ENCODE results near the gene GPC6. TPM values are rescaled to one million over a fixed set of nuclear protein-coding genes. Genes with fewer than 3 reads are reported as not detected.
"Not testable (repeated sequence)": the region's sequence is repeated elsewhere in the genome, so short reads cannot be mapped to it uniquely, and the experiment has no call there.

Gene GPC6
- total RNA-seq, 2 donors from 2014 or later: 1.6 to 4.0 TPM

DNA sequence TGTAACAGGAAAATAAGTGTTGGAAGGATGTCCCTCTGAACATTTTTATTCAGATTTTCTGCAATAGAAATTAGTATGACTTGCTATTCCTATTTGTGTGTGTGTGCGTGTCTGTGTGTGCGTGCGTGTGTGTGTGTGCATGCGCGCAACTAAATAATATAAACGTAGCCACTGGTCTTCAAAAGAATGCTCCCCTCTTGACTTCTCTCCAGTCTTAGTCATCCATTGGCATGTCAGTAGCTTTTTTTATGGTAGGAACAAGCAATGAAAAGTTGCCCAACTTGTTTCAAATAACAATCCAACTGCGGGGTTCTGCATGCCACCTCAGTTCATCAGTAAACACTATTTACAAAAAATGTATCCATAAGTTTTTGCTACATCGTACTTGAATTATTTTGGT, 249.6 kb downstream of the GPC6 start:
- DNase-seq (no peak), ATAC-seq (no peak)
- no peak overlapping the region for H3K27ac ChIP-seq
- TF ChIP-seq, protein P1, sequence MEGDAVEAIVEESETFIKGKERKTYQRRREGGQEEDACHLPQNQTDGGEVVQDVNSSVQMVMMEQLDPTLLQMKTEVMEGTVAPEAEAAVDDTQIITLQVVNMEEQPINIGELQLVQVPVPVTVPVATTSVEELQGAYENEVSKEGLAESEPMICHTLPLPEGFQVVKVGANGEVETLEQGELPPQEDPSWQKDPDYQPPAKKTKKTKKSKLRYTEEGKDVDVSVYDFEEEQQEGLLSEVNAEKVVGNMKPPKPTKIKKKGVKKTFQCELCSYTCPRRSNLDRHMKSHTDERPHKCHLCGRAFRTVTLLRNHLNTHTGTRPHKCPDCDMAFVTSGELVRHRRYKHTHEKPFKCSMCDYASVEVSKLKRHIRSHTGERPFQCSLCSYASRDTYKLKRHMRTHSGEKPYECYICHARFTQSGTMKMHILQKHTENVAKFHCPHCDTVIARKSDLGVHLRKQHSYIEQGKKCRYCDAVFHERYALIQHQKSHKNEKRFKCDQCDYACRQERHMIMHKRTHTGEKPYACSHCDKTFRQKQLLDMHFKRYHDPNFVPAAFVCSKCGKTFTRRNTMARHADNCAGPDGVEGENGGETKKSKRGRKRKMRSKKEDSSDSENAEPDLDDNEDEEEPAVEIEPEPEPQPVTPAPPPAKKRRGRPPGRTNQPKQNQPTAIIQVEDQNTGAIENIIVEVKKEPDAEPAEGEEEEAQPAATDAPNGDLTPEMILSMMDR (IDR thresholded peaks at IDR 0.05): no peak
- TF ChIP-seq POLR2A (IDR thresholded peaks at IDR 0.05): no peak
- no peaks in the 10 kb centered on the region for H3K36me3 ChIP-seq (replicated peaks in 1 of 2; ENCODE audit: insufficient read depth in 1 of 2, low read depth in 2 of 2)
- no peaks in the 10 kb centered on the region for H3K4me1 ChIP-seq
- no peaks in the 10 kb centered on the region for H3K9me3 ChIP-seq
- no peaks in the 10 kb centered on the region for H3K27me3 ChIP-seq
- no peak overlapping the region for H3K4me3 ChIP-seq
- 70 to 72% methylated on average over 8 of the region's 8 CpGs for WGBS, 2 donors
- intact Hi-C loops (cut with DNase I): no loop called here

DNA sequence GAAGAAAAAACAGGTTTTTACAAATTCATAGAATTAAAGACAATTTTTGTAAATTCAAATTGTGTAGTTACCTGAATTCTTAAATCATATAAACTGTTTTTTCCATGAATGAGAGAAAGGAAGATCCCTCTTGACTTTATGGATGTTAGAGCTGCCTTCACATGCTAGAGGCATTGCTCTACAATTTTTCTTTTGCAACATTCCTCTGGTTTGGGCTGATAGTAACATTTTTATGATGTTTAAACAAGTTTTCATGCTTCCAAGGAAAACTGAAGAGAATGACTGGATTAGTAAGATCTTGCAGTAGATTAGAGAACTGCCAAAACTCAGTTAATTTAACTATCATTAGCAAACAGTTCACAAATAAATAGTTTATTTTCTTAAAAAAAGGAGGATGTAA, 250.6 kb downstream of the GPC6 start:
- Histone ChIP-seq H3K27me3 (no peaks in the 10 kb centered on the region), H3K9me3 (no peaks in the 10 kb centered on the region), H3K36me3 (replicated peaks in 1 of 2; ENCODE audit: insufficient read depth in 1 of 2, low read depth in 2 of 2) (no peaks in the 10 kb centered on the region), H3K4me1 (no peaks in the 10 kb centered on the region), H3K27ac (no peak overlapping the region), H3K4me3 (no peak overlapping the region)
- TF ChIP-seq POLR2A (IDR thresholded peaks at IDR 0.05): no peak
- TF ChIP-seq, protein P1 (IDR thresholded peaks at IDR 0.05): no peak
- DNase-seq (no peak), ATAC-seq (no peak)
- intact Hi-C loops (cut with DNase I): no loop called here

DNA sequence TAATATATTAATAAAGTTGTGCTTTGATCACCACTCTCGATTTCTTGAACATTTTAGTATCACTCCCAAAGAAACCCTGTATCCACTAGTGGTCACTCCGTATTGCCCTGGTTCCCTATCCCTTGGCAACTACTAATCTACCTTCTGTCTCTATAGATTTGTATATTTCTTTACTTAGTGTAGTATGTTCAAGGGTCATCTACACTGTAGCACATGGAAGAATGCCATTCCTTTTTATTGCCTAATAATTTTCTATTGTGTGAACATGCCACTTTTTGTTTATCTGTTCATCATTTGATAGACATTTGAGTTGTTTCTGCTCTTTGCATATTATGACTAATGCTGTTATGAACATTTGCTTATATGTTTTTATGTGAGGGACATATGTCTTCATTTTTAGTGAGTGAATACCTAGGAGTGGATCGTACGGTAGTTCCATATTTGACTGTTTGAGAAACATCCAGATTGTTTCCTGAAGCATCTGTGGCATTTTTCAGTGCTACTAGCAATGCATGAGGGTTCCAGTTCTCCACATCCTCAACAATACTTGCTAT, 254.0 kb downstream of the GPC6 start:
- ATAC-seq (no peak), DNase-seq (no peak)
- no peaks in the 10 kb centered on the region for H3K36me3 ChIP-seq (replicated peaks in 1 of 2; ENCODE audit: insufficient read depth in 1 of 2, low read depth in 2 of 2)
- intact Hi-C loops (cut with DNase I): no loop called here
- H3K27ac ChIP-seq: no peak overlapping the region
- 82 to 86% methylated on average over 3 to 4 of the region's 4 CpGs for WGBS, 2 donors
- H3K9me3 ChIP-seq: no peaks in the 10 kb centered on the region
- no peaks in the 10 kb centered on the region for H3K4me1 ChIP-seq
- TF ChIP-seq POLR2A (IDR thresholded peaks at IDR 0.05): no peak
- TF ChIP-seq, protein P1 (IDR thresholded peaks at IDR 0.05): no peak
- H3K4me3 ChIP-seq: no peak overlapping the region
- no peaks in the 10 kb centered on the region for H3K27me3 ChIP-seq

DNA sequence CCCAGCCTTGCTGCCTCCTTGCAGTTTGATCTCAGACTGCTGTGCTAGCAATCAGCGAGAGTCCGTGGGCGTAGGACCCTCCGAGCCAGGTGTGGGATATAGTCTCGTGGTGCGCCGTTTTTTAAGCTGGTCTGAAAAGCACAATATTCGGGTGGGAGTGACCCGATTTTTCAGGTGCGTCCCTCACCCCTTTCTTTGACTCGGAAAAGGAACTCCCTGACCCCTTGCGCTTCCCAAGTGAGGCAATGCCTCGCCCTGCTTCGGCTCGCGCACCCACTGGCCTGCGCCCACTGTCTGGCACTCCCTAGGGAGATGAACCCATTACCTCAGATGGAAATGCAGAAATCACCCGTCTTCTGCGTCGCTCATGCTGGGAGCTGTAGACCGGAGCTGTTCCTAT, 269.5 kb downstream of the GPC6 start:
- H3K4me1 ChIP-seq; H3K27ac ChIP-seq; H3K36me3 ChIP-seq (replicated peaks in 1 of 2; ENCODE audit: insufficient read depth in 1 of 2, low read depth in 2 of 2); ATAC-seq; intact Hi-C loops (cut with DNase I); H3K27me3 ChIP-seq; H3K9me3 ChIP-seq; H3K4me3 ChIP-seq; DNase-seq: not testable (repeated sequence)
- WGBS, 2 donors: 80 to 81% methylated on average over 21 of the region's 21 CpGs

DNA sequence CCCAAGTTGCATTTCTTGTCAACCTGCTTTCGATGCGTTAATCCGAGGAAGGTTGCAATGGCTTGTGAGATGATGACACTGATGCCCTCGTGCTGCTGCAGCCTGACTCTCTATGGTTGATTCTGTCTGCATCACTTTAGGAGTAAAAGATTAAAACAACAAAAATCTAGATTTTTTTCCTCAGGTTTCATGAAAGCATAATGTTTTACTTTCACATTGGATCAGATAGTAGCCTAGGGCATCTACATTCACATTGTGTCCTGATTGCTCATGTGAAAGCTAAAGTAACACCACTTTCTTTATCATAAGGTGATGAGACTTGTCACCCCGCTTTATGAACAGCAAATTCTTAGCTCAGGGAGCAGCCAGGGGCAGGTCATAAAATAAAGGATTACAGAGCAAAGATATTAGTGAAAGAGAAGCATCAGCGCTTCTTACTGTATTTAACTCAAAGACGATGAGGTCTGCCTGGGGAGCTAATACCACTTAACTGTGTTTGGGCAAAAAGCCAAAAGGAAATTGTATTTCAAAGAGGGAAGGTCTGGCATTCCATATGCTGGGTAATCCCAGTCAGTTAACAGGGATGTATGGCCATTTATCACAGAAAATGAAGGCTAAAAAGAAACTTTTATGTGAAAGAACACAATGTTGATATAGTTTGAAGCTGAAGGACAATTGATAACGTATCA, 270.5 kb downstream of the GPC6 start:
- no peaks in the 10 kb centered on the region for H3K9me3 ChIP-seq
- no peak for ATAC-seq
- WGBS, 2 donors: 68 to 74% methylated on average over 8 of the region's 8 CpGs
- H3K4me1 ChIP-seq: no peaks in the 10 kb centered on the region
- H3K27ac ChIP-seq: no peak overlapping the region
- no peaks in the 10 kb centered on the region for H3K36me3 ChIP-seq (replicated peaks in 1 of 2; ENCODE audit: insufficient read depth in 1 of 2, low read depth in 2 of 2)
- H3K27me3 ChIP-seq: no peaks in the 10 kb centered on the region
- intact Hi-C loops (cut with DNase I): no loop called here
- no peak for DNase-seq
- no peak overlapping the region for H3K4me3 ChIP-seq
- TF ChIP-seq, protein P1 (IDR thresholded peaks at IDR 0.05): no peak
- no peak for TF ChIP-seq POLR2A (IDR thresholded peaks at IDR 0.05)
